ENCODE results near the gene NBEAL1. TPM values are rescaled to one million over a fixed set of nuclear protein-coding genes. Genes with fewer than 3 reads are reported as not detected.

NBEAL1 gene
- total and polyA plus RNA-seq, 2 of the 8 experiments (the other 6 are each of a cell fraction or from before 2014, with no cell fraction given): 2.3 to 10.7 TPM

DNA sequence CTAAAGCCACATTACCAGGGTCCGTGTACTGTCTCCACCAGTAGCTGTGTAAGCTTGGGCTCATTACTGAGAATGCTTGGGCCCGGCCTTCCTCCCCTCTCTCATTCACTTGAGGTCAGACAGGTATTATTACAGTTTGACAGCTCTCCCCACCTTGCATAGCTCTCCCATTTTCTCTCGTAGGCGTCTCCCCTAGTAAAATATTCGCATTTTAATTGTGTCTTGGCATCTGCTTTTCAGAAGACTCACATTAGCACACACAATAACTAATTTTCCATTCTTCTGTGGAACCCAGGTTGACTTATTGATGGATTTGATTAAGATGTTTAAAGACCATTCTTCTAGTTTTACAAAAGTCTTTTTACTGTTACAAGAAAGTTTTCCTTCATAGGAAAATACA, 153.1 kb downstream of the NBEAL1 start:
- no peak overlapping the region for H2BK120ac ChIP-seq (replicated peaks; ENCODE audit: low read depth, low read length)
- TF ChIP-seq FOSL1 (IDR thresholded peaks at IDR 0.05; ENCODE audit: insufficient read depth, low read depth, low read length): no peak
- no peak for TF ChIP-seq CTBP2 (IDR thresholded peaks at IDR 0.05; ENCODE audit: borderline replicate concordance, insufficient read depth, insufficient read length, low read length)
- no peak for TF ChIP-seq JUN (IDR thresholded peaks at IDR 0.05; ENCODE audit: low read depth, low read length)
- TF ChIP-seq, protein P1, sequence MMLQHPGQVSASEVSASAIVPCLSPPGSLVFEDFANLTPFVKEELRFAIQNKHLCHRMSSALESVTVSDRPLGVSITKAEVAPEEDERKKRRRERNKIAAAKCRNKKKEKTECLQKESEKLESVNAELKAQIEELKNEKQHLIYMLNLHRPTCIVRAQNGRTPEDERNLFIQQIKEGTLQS (IDR thresholded peaks at IDR 0.05; ENCODE audit: insufficient read depth, low read depth, low read length): no peak
- TF ChIP-seq SP4 (IDR thresholded peaks at IDR 0.05; ENCODE audit: low read length): no peak
- TF ChIP-seq ASH2L (IDR thresholded peaks at IDR 0.05; ENCODE audit: low read length): no peak
- TF ChIP-seq, protein P2, sequence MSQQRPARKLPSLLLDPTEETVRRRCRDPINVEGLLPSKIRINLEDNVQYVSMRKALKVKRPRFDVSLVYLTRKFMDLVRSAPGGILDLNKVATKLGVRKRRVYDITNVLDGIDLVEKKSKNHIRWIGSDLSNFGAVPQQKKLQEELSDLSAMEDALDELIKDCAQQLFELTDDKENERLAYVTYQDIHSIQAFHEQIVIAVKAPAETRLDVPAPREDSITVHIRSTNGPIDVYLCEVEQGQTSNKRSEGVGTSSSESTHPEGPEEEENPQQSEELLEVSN (IDR thresholded peaks at IDR 0.05): no peak
- no peak for TF ChIP-seq POLR2AphosphoS5 (IDR thresholded peaks at IDR 0.05; ENCODE audit: low read depth, low read length)
- no peak for TF ChIP-seq KDM1A (IDR thresholded peaks at IDR 0.05; ENCODE audit: borderline replicate concordance, low read length)
- TF ChIP-seq RAD21 (IDR thresholded peaks at IDR 0.05 in 1 of 2, conservative IDR thresholded peaks at IDR 0.05 in 1 of 2; ENCODE audit: low read depth in 2 of 2, low read length in 2 of 2): no peak
- no peak for TF ChIP-seq SUZ12 (IDR thresholded peaks at IDR 0.05; ENCODE audit: low read length)
- TF ChIP-seq SP2 (IDR thresholded peaks at IDR 0.05; ENCODE audit: low read length): no peak
- TF ChIP-seq KDM4A (IDR thresholded peaks at IDR 0.05; ENCODE audit: low read depth, low read length, severe bottlenecking): no peak
- no peak for TF ChIP-seq SIRT6 (IDR thresholded peaks at IDR 0.05; ENCODE audit: low read length)

More for the DNA sequence above, 153.1 kb downstream of the NBEAL1 start:
- H3K56ac ChIP-seq (replicated peaks; ENCODE audit: insufficient read length, low read depth, low read length): no peak overlapping the region
- no peaks in the 10 kb centered on the region for H3K79me2 ChIP-seq (ENCODE audit: control insufficient read depth in 1 of 2, insufficient read depth in 2 of 2, low read length in 2 of 2)
- H4K20me1 ChIP-seq (replicated peaks in 1 of 2; ENCODE audit: control insufficient read depth in 1 of 2, insufficient read depth in 2 of 2, low read length in 2 of 2): no peaks in the 10 kb centered on the region
- no peaks in the 10 kb centered on the region for H3K27me3 ChIP-seq (replicated peaks in 1 of 4; ENCODE audit: control insufficient read depth in 3 of 4, extremely low read depth in 1 of 4, insufficient read depth in 3 of 4, low read length in 3 of 4)
- H2BK12ac ChIP-seq (ENCODE audit: low read depth, low read length): no peak overlapping the region
- CTCF ChIA-PET (ENCODE audit: partially characterized antibody): no interaction called here
- DNase-seq (ENCODE audit: low read depth in 1 of 2, low spot score in 2 of 2) (no peak), FAIRE-seq (no peak)
- H3K14ac ChIP-seq (ENCODE audit: insufficient read length): no peak overlapping the region
- no peaks in the 10 kb centered on the region for H3K4me1 ChIP-seq (replicated peaks in 1 of 4; ENCODE audit: control insufficient read depth in 3 of 4, insufficient read depth in 4 of 4, low read length in 3 of 4)
- no peak overlapping the region for H4K91ac ChIP-seq (replicated peaks; ENCODE audit: insufficient read length, low read length)
- H3K23ac ChIP-seq (ENCODE audit: insufficient read length): no peak overlapping the region
- H3K27ac ChIP-seq (ENCODE audit: low read depth, low read length): no peak overlapping the region
- no peaks in the 10 kb centered on the region for H3K23me2 ChIP-seq (ENCODE audit: low read depth, low read length)
- H3K4me2 ChIP-seq (ENCODE audit: insufficient read depth in 1 of 2, low read depth in 2 of 2, low read length in 2 of 2): no peak overlapping the region
- no peaks in the 10 kb centered on the region for H3K79me1 ChIP-seq (ENCODE audit: low read depth, low read length)
- H2AK5ac ChIP-seq (ENCODE audit: low read depth, low read length): no peak overlapping the region
- H2BK5ac ChIP-seq (ENCODE audit: low read depth, low read length): no peak overlapping the region
- H2AFZ ChIP-seq (ENCODE audit: low read length): no peak overlapping the region
- no peak overlapping the region for H3K4ac ChIP-seq (replicated peaks; ENCODE audit: insufficient read length, low read depth, low read length)
- H3K18ac ChIP-seq (ENCODE audit: extremely low read depth, low read length): no peak overlapping the region
- no peak overlapping the region for H2BK15ac ChIP-seq (ENCODE audit: low read length)
- no peak overlapping the region for H4K5ac ChIP-seq (ENCODE audit: insufficient read length, low read depth, low read length)
- H2BK20ac ChIP-seq (ENCODE audit: low read length): no peak overlapping the region
- no peak overlapping the region for H3K4me3 ChIP-seq (ENCODE audit: extremely low read depth in 1 of 4, insufficient read depth in 2 of 4, low read depth in 3 of 4, low read length in 4 of 4)
- no peaks in the 10 kb centered on the region for H3K36me3 ChIP-seq (ENCODE audit: control insufficient read depth in 2 of 4, insufficient read depth in 4 of 4, low read length in 3 of 4)
- H3K9me3 ChIP-seq (ENCODE audit: insufficient read depth in 2 of 2, low read depth in 1 of 2, low read length in 1 of 2): no peaks in the 10 kb centered on the region
- H3K9ac ChIP-seq (replicated peaks in 1 of 4; ENCODE audit: extremely low read depth in 1 of 4, low read depth in 3 of 4, low read length in 3 of 4): no peak overlapping the region
- WGBS, 2 experiments (ENCODE audit: extremely low coverage in 1 of 2, insufficient coverage in 1 of 2, insufficient read length in 1 of 2, insufficient replicate concordance in 2 of 2, low coverage in 1 of 2, low lambda C conversion rate in 2 of 2, missing lambda C conversion rate in 1 of 2): 87% methylated on average over 5 of the region's 5 CpGs; no CpG with 5 or more reads in 1 of the 2 experiments
- H4K8ac ChIP-seq (ENCODE audit: extremely low read depth, insufficient read depth, low read length): no peak overlapping the region
- POLR2A ChIA-PET (ENCODE audit: partially characterized antibody): no interaction called here
